Measurements from ENCODE around the gene FARSB.

- TF ChIP-seq CTCF (IDR thresholded peaks at IDR 0.05) (no peak), POLR2A (IDR thresholded peaks at IDR 0.05) (no peak)
These were observed 40.6 kb downstream of the FARSB start for GRCh38 chr2:222615320-222615719.

Measured in body of pancreas (tissue), 4 donors.